ENCODE data around the gene STX12.

DNA sequence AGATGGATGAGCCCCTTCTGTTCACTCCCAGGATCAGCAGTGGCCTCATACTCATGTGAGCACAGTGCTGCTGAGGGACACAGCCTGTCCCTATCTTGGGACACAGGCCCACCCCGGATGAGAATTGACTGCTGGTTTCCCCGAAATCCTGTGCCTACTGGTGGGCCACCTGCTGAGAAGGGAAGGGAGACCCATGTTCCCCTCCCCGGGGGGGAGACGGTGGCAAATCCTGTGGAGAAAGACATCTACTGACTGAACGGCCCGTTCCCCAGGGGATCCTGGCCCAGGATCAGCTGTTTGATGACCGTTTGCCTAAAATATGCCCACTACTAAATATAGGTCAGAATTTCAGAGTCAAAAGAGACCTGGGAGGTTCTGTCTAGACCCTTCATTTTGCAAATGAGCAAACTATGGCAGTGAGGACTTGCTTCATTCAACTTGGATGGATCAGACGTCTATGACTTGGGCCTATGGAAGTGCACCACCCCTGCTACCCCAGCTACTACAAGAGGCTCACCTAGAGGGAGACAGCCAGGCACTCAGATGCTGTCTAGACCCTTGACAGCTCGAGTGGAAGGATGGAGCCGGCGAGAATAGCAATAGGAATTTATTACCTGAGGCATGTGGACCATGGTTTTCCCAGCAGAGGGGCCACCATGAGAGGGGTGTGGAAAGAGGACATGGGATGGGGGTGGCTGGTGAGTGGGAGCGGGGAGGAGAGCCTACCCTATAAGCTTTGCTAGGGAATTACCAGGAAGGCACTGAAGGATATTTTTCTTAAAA lies 83.7 kb downstream of the STX12 start:
- TF ChIP-seq, protein P1, sequence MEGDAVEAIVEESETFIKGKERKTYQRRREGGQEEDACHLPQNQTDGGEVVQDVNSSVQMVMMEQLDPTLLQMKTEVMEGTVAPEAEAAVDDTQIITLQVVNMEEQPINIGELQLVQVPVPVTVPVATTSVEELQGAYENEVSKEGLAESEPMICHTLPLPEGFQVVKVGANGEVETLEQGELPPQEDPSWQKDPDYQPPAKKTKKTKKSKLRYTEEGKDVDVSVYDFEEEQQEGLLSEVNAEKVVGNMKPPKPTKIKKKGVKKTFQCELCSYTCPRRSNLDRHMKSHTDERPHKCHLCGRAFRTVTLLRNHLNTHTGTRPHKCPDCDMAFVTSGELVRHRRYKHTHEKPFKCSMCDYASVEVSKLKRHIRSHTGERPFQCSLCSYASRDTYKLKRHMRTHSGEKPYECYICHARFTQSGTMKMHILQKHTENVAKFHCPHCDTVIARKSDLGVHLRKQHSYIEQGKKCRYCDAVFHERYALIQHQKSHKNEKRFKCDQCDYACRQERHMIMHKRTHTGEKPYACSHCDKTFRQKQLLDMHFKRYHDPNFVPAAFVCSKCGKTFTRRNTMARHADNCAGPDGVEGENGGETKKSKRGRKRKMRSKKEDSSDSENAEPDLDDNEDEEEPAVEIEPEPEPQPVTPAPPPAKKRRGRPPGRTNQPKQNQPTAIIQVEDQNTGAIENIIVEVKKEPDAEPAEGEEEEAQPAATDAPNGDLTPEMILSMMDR (IDR thresholded peaks at IDR 0.05): no peak
- no peak for TF ChIP-seq EZH2 (IDR thresholded peaks at IDR 0.05)
- no peak for TF ChIP-seq EZH2phosphoT487 (IDR thresholded peaks at IDR 0.05)
